Common myeloid progenitor, CD34-positive (primary cell): ENCODE results near the gene MACIR.

Source experiments
- CTCF ChIA-PET: fragments of 350-600 bp; sonication (Branson Sonifier 250); formaldehyde crosslinking; loops from one replicate; lab custom pipeline; 2021; ENCODE audit warnings: antibody characterized with exemption; lab: Charles Lee
- POLR2A ChIA-PET: fragments of 350-600 bp; sonication (Branson Sonifier 250); formaldehyde crosslinking; loops from one replicate; lab custom pipeline; 2021; ENCODE audit warnings: antibody characterized with exemption; lab: Charles Lee
- DNase-seq, 3 donors: peaks; one replicate each; pipeline versions ENCODE4 v3.0.0 to v3.0.0-alpha.2; 2013
- H3K27ac ChIP-seq, 2 experiments: 1 replicate in 1 of 2; 2 replicates in 1 of 2; pipeline ENCODE4 v1.7.0; 2013; ENCODE audit warnings: inconsistent platforms in 2 of 2, low read length in 2 of 2, mild to moderate bottlenecking in 2 of 2, low read depth in 1 of 2, moderate library complexity in 1 of 2; ENCODE audit not compliant: severe bottlenecking in 2 of 2, insufficient read depth in 1 of 2, poor library complexity in 1 of 2
- H3K27me3 ChIP-seq, 5 experiments: replicated peaks in 2 of 5; 1 replicate in 3 of 5; 2 replicates in 2 of 5; pipeline versions ENCODE4 v1.6.1 to v1.7.0; 2013; ENCODE audit warnings: low read length in 4 of 5, mild to moderate bottlenecking in 2 of 5, moderate library complexity in 2 of 5, inconsistent platforms in 1 of 5; ENCODE audit not compliant: insufficient read depth in 5 of 5, control insufficient read depth in 4 of 5
- H3K36me3 ChIP-seq, 4 experiments: 1 replicate in 2 of 4; 2 replicates in 2 of 4; pipeline versions ENCODE4 v1.6.1 to v1.7.0; 2013; ENCODE audit warnings: low read length in 3 of 4, control low read depth in 1 of 4, mild to moderate bottlenecking in 1 of 4; ENCODE audit not compliant: control insufficient read depth in 4 of 4, insufficient read depth in 4 of 4
- H3K4me1 ChIP-seq, 4 experiments: 1 replicate in 3 of 4; 2 replicates in 1 of 4; pipeline versions ENCODE4 v1.6.1 to v1.7.1; 2013; ENCODE audit warnings: low read length in 3 of 4, mild to moderate bottlenecking in 3 of 4, control low read depth in 1 of 4, inconsistent platforms in 1 of 4, moderate library complexity in 1 of 4; ENCODE audit not compliant: control insufficient read depth in 4 of 4, insufficient read depth in 4 of 4; ENCODE audit errors: control extremely low read depth in 1 of 4
- H3K4me3 ChIP-seq, 7 experiments: 1 replicate in 4 of 7; 2 replicates in 3 of 7; pipeline versions ENCODE4 v1.5.1 to v1.7.0; 2013; ENCODE audit warnings: mild to moderate bottlenecking in 7 of 7, low read length in 6 of 7, moderate library complexity in 6 of 7, inconsistent platforms in 2 of 7, low read depth in 2 of 7, control low read depth in 1 of 7; ENCODE audit not compliant: insufficient read depth in 4 of 7, control insufficient read depth in 1 of 7; ENCODE audit errors: extremely low read depth in 1 of 7
- H3K9me3 ChIP-seq, 5 experiments: 1 replicate in 4 of 5; 2 replicates in 1 of 5; pipeline versions ENCODE4 v1.6.1 to v1.7.1; 2013; ENCODE audit warnings: low read length in 4 of 5, mild to moderate bottlenecking in 2 of 5, inconsistent platforms in 1 of 5, low read depth in 1 of 5, moderate library complexity in 1 of 5; ENCODE audit not compliant: control insufficient read depth in 4 of 5, insufficient read depth in 2 of 5; ENCODE audit errors: control extremely low read depth in 1 of 5
- WGBS: methylation state at CpG from one replicate; pipeline ENCODE4 v1.1.5; 2013; ENCODE audit not compliant: insufficient coverage; 5-methylcytosine and 5-hydroxymethylcytosine counted together

MACIR gene

DNA sequence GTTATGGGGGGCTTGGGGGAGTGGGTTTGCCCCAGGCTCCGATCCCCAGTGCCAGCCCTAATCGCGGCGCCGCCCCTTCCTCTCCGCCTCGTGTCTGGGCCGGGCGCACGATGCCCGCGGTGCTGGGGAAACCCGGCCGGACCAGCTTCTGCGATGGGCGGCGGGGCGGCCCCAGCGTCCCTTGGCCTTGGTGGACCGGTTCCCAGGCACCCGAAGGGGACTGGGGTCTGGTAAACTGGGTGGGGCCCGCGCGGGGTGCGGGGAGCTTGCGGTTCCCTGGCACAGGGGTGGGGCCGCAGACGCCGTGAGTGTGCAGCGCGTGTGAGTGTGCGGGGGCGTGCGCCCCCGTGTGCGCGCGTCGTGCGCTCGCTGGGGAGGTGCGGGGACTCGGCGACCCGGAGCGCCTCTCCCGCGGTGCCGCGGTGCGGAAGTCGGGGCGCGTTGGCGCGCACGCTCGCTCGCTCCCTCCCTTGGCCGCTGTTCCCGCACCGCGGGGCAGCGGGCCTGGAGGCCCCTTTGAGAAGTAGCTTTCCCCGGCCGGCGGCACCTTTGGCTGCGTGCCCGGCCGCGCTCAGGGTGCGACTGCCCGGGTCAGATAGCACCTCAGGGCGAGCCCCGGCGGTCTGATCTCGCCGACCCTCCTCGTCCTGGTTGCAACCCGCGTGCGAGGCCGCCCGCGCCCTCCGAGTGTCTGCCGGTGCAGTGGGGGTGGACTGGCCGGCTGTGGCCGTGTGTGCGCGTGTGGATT, 568 bp downstream of the MACIR start:
- H3K27ac ChIP-seq, result peak overlapping the region; percentile 46 to 75
- H3K4me3 ChIP-seq, result peak overlapping the region; percentile 77 to 94 (median 86)
- H3K36me3 ChIP-seq, result no peaks in the 10 kb centered on the region
- CTCF ChIA-PET, result interaction anchor here (0.6 to 2.0 kb wide), 6 partner anchors 10 to 402 kb away, joined by 3 to 7 read pairs (median 3); no protein-coding TSS in a partner anchor
- POLR2A ChIA-PET, result interaction anchor here (0.6 to 1.2 kb wide), 4 partner anchors 13 to 301 kb away, joined by 3 to 4 read pairs (median 3); no protein-coding TSS in a partner anchor
- 0% methylated on average over 82 of the region's 91 CpGs for WGBS
- H3K9me3 ChIP-seq, result no peaks in the 10 kb centered on the region
- peak; percentile 70 to 91 (median 88) for DNase-seq
- no peaks in the 10 kb centered on the region for H3K27me3 ChIP-seq
- peaks cover 11 to 41% (median 26%) of the 10 kb centered on the region in 4 experiments for H3K4me1 ChIP-seq

- Histone ChIP-seq H3K9me3 (no peaks in the 10 kb centered on the region), H3K27me3 (no peaks in the 10 kb centered on the region), H3K36me3 (no peaks in the 10 kb centered on the region), H3K27ac (peak overlapping the region; percentile 46 to 75), H3K4me1 (peaks cover 11 to 41% (median 26%) of the 10 kb centered on the region in 4 experiments), H3K4me3 (peak overlapping the region; percentile 77 to 94 (median 86))
- CTCF ChIA-PET, result interaction anchor here (0.9 to 2.2 kb wide), 10 partner anchors 9 to 402 kb away, joined by 3 to 7 read pairs (median 3); no protein-coding TSS in a partner anchor
- DNase-seq, result peak in 1 of 3 donors; percentile 22
- POLR2A ChIA-PET, result interaction anchor here (0.7 to 1.0 kb wide), 2 partner anchors 13 to 14 kb away, joined by 3 to 5 read pairs; no protein-coding TSS in a partner anchor
- 0% methylated on average over 15 of the region's 20 CpGs for WGBS
These were observed 1.3 kb downstream of the MACIR start for GRCh38 chr5:103259705-103260355.

- H3K36me3 ChIP-seq, result no peaks in the 10 kb centered on the region
- ChIA-PET CTCF (interaction anchor here (0.9 to 2.2 kb wide), 3 partner anchors 10 to 214 kb away, joined by 3 to 7 read pairs (median 4); no protein-coding TSS in a partner anchor), POLR2A (no interaction called here)
- peaks cover 11 to 38% (median 26%) of the 10 kb centered on the region in 4 experiments for H3K4me1 ChIP-seq
- 74% methylated on average over 3 of the region's 3 CpGs for WGBS
- H3K9me3 ChIP-seq, result no peaks in the 10 kb centered on the region
- no peak for DNase-seq
- no peaks in the 10 kb centered on the region for H3K27me3 ChIP-seq
- no peak overlapping the region for H3K27ac ChIP-seq
- peak overlapping the region in 4 of 7 experiments; percentile 20 to 94 (median 88) for H3K4me3 ChIP-seq
These were observed 2.4 kb downstream of the MACIR start for GRCh38 chr5:103260951-103261350.

- Histone ChIP-seq H3K9me3 (no peaks in the 10 kb centered on the region), H3K27me3 (no peaks in the 10 kb centered on the region), H3K4me1 (peaks cover 11 to 38% (median 25%) of the 10 kb centered on the region in 4 experiments), H3K4me3 (peak overlapping the region in 1 of 7 experiments; percentile 13), H3K36me3 (peaks cover 0 to 7% (median 5%) of the 10 kb centered on the region in 4 experiments), H3K27ac (no peak overlapping the region)
- WGBS, result no CpG with 5 or more reads among the region's 1 CpG
- peak in 2 of 3 donors; percentile 35 to 59 for DNase-seq
- ChIA-PET CTCF (interaction anchor here (0.9 kb wide), 1 partner anchor 30 kb away, joined by 3 read pairs; no protein-coding TSS in a partner anchor), POLR2A (no interaction called here)
These were observed 3.9 kb downstream of the MACIR start for GRCh38 chr5:103262422-103262871.

DNA sequence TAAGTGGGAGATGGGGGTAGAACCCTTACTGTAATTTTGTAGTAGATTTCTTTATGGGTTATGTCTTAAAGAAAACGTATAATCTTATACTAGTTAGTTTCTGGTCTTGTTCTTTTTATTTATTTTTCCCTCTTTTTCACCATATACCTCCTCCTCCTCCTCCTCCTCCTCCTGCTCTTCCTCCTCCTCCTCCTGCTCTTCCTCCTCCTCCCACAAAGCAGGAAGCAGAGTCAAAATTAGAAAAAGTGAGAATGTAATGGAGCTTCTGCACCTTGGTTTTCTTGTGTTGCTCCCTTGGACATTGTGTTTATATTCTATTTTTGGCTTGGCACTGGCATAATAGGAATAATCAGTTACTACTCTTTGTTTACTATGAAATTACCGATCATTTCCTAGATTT, 4.5 kb downstream of the MACIR start:
- peaks cover 11 to 35% (median 23%) of the 10 kb centered on the region in 4 experiments for H3K4me1 ChIP-seq
- H3K27ac ChIP-seq, result no peak overlapping the region
- H3K4me3 ChIP-seq, result no peak overlapping the region
- DNase-seq, result no peak
- H3K36me3 ChIP-seq, result peaks cover 0 to 12% (median 7%) of the 10 kb centered on the region in 4 experiments
- WGBS, result no CpG with 5 or more reads among the region's 2 CpGs
- no peaks in the 10 kb centered on the region for H3K9me3 ChIP-seq
- H3K27me3 ChIP-seq, result no peaks in the 10 kb centered on the region
- POLR2A ChIA-PET, result no interaction called here
- CTCF ChIA-PET, result interaction anchor here (0.9 kb wide), 1 partner anchor 31 kb away, joined by 3 read pairs; no protein-coding TSS in a partner anchor

DNA sequence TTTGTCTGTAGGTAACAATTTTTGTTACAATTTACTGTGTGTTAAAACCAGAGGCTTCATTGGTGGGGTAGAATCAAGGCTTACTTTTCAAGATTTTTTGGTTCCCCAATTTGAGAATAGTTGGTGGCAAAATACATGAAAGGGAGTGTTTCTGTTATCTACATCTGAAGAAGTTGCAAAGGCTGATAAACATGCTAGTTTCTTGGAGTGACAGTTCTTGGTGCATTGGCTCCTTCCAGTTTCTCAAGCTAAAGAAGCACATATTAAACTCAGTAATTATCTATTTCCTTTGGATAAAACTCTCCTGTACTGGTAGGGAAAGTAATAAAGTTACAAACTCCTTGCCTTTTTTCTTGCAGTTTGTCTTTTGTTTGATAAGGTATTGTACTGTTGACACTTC, 5.9 kb downstream of the MACIR start:
- Histone ChIP-seq H3K4me1 (peaks cover 11 to 35% (median 22%) of the 10 kb centered on the region in 4 experiments), H3K27me3 (no peaks in the 10 kb centered on the region), H3K36me3 (peaks cover 0 to 21% (median 11%) of the 10 kb centered on the region in 4 experiments), H3K4me3 (no peak overlapping the region), H3K27ac (no peak overlapping the region), H3K9me3 (no peaks in the 10 kb centered on the region)
- peak in 1 of 3 donors; percentile 19 for DNase-seq
- CTCF ChIA-PET, result no interaction called here
- POLR2A ChIA-PET, result no interaction called here
